ENCODE results near the gene SCUBE2.
"Not testable (repeated sequence)": the region's sequence is repeated elsewhere in the genome, so short reads cannot be mapped to it uniquely, and the experiment has no call there.

The SCUBE2 gene

GRCh38 chr11:9042488-9042887, 48.9 kb downstream of the SCUBE2 start:
- DNase-seq (ENCODE audit: low read depth), result no peak

- no peak for DNase-seq (ENCODE audit: low read depth)
Observed at GRCh38 chr11:9041747-9042146, 49.7 kb downstream of the SCUBE2 start.

- DNase-seq (ENCODE audit: low read depth), result no peak
Observed at GRCh38 chr11:9040410-9040809, 51.0 kb downstream of the SCUBE2 start.

- DNase-seq (ENCODE audit: low read depth), result no peak
Observed at GRCh38 chr11:9039863-9040262, 51.5 kb downstream of the SCUBE2 start.

- DNase-seq (ENCODE audit: low read depth), result no peak
Observed at GRCh38 chr11:9039198-9039597, 52.2 kb downstream of the SCUBE2 start.

GRCh38 chr11:9038541-9038940, 52.9 kb downstream of the SCUBE2 start:
- no peak for DNase-seq (ENCODE audit: low read depth)

- no peak for DNase-seq (ENCODE audit: low read depth)
Observed at GRCh38 chr11:9037963-9038362, 53.4 kb downstream of the SCUBE2 start.

- no peak for DNase-seq (ENCODE audit: low read depth)
Observed at GRCh38 chr11:9037046-9037780, 54.2 kb downstream of the SCUBE2 start.

GRCh38 chr11:9030601-9031000, 60.8 kb downstream of the SCUBE2 start:
- no peak for DNase-seq (ENCODE audit: low read depth)

GRCh38 chr11:9029422-9029821, 62.0 kb downstream of the SCUBE2 start:
- DNase-seq (ENCODE audit: low read depth), result no peak

GRCh38 chr11:9028581-9028980, 62.8 kb downstream of the SCUBE2 start:
- no peak for DNase-seq (ENCODE audit: low read depth)

GRCh38 chr11:9025101-9025850, 66.1 kb downstream of the SCUBE2 start:
- no peak for DNase-seq (ENCODE audit: low read depth)

GRCh38 chr11:9022961-9023680, 68.3 kb downstream of the SCUBE2 start:
- no peak for DNase-seq (ENCODE audit: low read depth)

GRCh38 chr11:9020916-9021315, 70.5 kb downstream of the SCUBE2 start:
- DNase-seq (ENCODE audit: low read depth), result no peak

- DNase-seq (ENCODE audit: low read depth), result no peak
Observed at GRCh38 chr11:9019861-9020260, 71.5 kb downstream of the SCUBE2 start.

GRCh38 chr11:9017773-9018172, 73.6 kb downstream of the SCUBE2 start:
- no peak for DNase-seq (ENCODE audit: low read depth)

GRCh38 chr11:9016916-9017642, 74.3 kb downstream of the SCUBE2 start:
- DNase-seq (ENCODE audit: low read depth), result no peak

- DNase-seq (ENCODE audit: low read depth), result peak; percentile 9
Observed at GRCh38 chr11:9015677-9016076, 75.7 kb downstream of the SCUBE2 start.

GRCh38 chr11:9014826-9015225, 76.6 kb downstream of the SCUBE2 start:
- DNase-seq (ENCODE audit: low read depth), result no peak

- no peak for DNase-seq (ENCODE audit: low read depth)
Observed at GRCh38 chr11:9013373-9013772, 78.0 kb downstream of the SCUBE2 start.

- DNase-seq (ENCODE audit: low read depth), result not testable (repeated sequence)
Observed at GRCh38 chr11:9009538-9009937, 81.9 kb downstream of the SCUBE2 start.

GRCh38 chr11:9008661-9009060, 82.7 kb downstream of the SCUBE2 start:
- no peak for DNase-seq (ENCODE audit: low read depth)
